Parathyroid adenoma (tissue), 2 donors: ENCODE results near the gene EIF5A2.
"Not testable (repeated sequence)": the region's sequence is repeated elsewhere in the genome, so short reads cannot be mapped to it uniquely, and the experiment has no call there.

Source experiments
- H2AFZ ChIP-seq: fragments of 300-600 bp; sonication (generic); one replicate; pipeline ENCODE4 v1.7.0; 2017; ENCODE audit warnings: antibody characterized with exemption, mild to moderate bottlenecking
- H3K27ac ChIP-seq: fragments of 300-600 bp; sonication (generic); one replicate; pipeline ENCODE4 v1.7.0; 2017
- H3K27me3 ChIP-seq: fragments of 300-600 bp; sonication (generic); one replicate; pipeline ENCODE4 v1.7.0; 2017; ENCODE audit warnings: low read length; ENCODE audit not compliant: control insufficient read depth, insufficient read depth
- H3K36me3 ChIP-seq: fragments of 300-600 bp; sonication (generic); one replicate; pipeline ENCODE4 v1.7.0; 2017; ENCODE audit warnings: low read length; ENCODE audit not compliant: control insufficient read depth, insufficient read depth
- H3K4me1 ChIP-seq: fragments of 300-600 bp; sonication (generic); one replicate; pipeline ENCODE4 v1.7.0; 2017; ENCODE audit warnings: control low read depth
- H3K4me2 ChIP-seq: fragments of 300-600 bp; sonication (generic); one replicate; pipeline ENCODE4 v1.7.0; 2017; ENCODE audit warnings: low read length
- H3K4me3 ChIP-seq: fragments of 300-600 bp; sonication (generic); one replicate; pipeline ENCODE4 v1.7.0; 2017; ENCODE audit warnings: low read depth, low read length
- H3K79me2 ChIP-seq: fragments of 300-600 bp; sonication (generic); one replicate; pipeline ENCODE4 v1.7.0; 2017; ENCODE audit warnings: control low read depth
- H3K9ac ChIP-seq: fragments of 300-600 bp; sonication (generic); one replicate; pipeline ENCODE4 v1.7.0; 2017; ENCODE audit warnings: mild to moderate bottlenecking
- H3K9me3 ChIP-seq: fragments of 300-600 bp; sonication (generic); one replicate; pipeline ENCODE4 v1.7.0; 2017; ENCODE audit warnings: low read length; ENCODE audit not compliant: control insufficient read depth
- TF ChIP-seq, protein P1 (sequence below): fragments of 300-600 bp; sonication (generic); IDR thresholded peaks from one replicate; pipeline ENCODE4 v1.7.0; 2017; ENCODE audit warnings: antibody characterized with exemption, mild to moderate bottlenecking
- donor health status: primary hyperparathyroidism.

Gene EIF5A2

DNA sequence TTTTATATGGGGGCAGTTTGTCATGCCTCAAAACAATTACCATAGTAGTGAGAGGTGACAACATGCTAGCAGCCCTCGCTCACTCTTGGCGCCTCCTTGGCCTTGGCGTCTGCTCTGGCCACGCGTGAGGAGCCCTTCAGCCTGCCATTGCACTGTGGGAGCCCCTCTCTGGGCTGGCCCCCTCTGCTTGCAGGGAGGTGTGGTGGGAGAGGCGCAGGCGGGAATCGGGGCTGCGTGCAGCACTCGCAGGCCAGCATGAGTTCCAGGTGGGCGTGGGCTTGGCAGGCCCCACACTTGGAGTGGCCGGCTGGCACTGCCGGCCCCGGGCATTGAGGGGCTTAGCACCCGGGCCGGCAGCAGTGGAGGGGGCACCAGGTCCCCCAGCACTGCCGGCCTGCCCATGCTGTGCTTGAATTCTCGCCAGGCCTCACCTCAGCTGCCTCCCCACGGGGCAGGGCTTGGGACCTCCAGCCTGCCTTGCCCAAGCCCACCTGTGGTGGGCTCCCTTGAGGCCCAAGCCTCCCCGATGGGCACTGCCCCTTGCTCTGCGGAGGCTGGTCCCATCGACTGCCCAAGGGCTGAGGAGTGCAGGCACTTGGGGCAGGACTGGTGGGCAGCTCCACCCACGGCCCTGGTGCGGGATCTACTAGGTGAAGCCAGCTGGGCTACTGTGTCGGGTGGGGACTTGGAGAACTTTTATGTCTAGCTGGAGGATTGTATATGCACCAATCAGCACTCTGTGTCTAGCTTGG is 38.8 kb upstream of the EIF5A2 start:
- TF ChIP-seq, protein P1, sequence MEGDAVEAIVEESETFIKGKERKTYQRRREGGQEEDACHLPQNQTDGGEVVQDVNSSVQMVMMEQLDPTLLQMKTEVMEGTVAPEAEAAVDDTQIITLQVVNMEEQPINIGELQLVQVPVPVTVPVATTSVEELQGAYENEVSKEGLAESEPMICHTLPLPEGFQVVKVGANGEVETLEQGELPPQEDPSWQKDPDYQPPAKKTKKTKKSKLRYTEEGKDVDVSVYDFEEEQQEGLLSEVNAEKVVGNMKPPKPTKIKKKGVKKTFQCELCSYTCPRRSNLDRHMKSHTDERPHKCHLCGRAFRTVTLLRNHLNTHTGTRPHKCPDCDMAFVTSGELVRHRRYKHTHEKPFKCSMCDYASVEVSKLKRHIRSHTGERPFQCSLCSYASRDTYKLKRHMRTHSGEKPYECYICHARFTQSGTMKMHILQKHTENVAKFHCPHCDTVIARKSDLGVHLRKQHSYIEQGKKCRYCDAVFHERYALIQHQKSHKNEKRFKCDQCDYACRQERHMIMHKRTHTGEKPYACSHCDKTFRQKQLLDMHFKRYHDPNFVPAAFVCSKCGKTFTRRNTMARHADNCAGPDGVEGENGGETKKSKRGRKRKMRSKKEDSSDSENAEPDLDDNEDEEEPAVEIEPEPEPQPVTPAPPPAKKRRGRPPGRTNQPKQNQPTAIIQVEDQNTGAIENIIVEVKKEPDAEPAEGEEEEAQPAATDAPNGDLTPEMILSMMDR, result no peak
- no peaks in the 10 kb centered on the region for H3K79me2 ChIP-seq
- H3K27me3 ChIP-seq, result no peaks in the 10 kb centered on the region
- no peaks in the 10 kb centered on the region for H3K9me3 ChIP-seq
- H3K36me3 ChIP-seq, result no peaks in the 10 kb centered on the region
- H3K4me2 ChIP-seq, result no peak overlapping the region
- no peak overlapping the region for H2AFZ ChIP-seq
- no peak overlapping the region for H3K9ac ChIP-seq
- no peak overlapping the region for H3K4me3 ChIP-seq
- no peaks in the 10 kb centered on the region for H3K4me1 ChIP-seq
- no peak overlapping the region for H3K27ac ChIP-seq

DNA sequence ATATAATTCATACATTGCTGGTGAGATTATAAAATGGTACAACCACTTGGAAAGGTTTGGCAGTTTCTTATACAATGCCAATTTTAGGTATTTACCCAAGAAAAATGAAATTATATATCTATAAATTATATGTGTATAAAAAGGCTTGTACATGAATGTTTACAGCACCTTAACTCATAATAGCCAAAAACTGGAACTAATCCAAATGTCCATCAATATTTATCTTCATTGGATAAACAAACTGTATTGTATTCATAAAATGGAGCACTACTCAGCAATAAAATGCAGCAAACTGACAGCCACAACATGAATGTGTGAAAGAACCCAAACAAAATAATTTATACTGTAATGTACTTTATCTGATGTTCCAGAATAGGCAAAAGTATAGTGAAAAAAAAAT is 33.6 kb upstream of the EIF5A2 start:
- H3K4me2 ChIP-seq, result no peak overlapping the region
- H3K4me1 ChIP-seq, result no peaks in the 10 kb centered on the region
- no peak overlapping the region for H3K9ac ChIP-seq
- TF ChIP-seq, protein P1, result no peak
- no peak overlapping the region for H3K4me3 ChIP-seq
- no peak overlapping the region for H2AFZ ChIP-seq
- no peaks in the 10 kb centered on the region for H3K36me3 ChIP-seq
- H3K27me3 ChIP-seq, result no peaks in the 10 kb centered on the region
- no peaks in the 10 kb centered on the region for H3K79me2 ChIP-seq
- H3K27ac ChIP-seq, result no peak overlapping the region
- no peaks in the 10 kb centered on the region for H3K9me3 ChIP-seq

DNA sequence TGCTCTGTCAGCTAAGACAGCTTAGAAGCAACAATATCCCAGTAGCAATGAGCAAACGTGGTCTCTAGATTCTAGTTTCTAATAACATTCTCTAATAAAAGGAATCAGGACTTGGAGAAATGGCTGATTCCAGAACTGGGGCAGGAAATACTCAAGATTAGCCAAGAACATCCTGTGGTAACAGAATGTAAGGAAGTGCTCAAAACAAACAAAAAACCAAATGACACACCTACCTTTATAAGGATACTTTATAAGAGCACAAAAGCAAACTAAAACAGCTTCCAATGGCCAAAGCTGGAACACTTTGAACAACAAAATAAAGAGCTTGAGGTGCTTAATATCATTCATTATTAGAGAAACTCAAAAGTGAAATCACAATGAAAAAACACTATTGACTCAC is 33.1 kb upstream of the EIF5A2 start:
- TF ChIP-seq, protein P1, result no peak
- no peak overlapping the region for H3K27ac ChIP-seq
- H3K9me3 ChIP-seq, result no peaks in the 10 kb centered on the region
- H3K4me1 ChIP-seq, result no peaks in the 10 kb centered on the region
- no peak overlapping the region for H3K4me2 ChIP-seq
- no peak overlapping the region for H3K4me3 ChIP-seq
- no peak overlapping the region for H3K9ac ChIP-seq
- no peaks in the 10 kb centered on the region for H3K79me2 ChIP-seq
- no peak overlapping the region for H2AFZ ChIP-seq
- H3K27me3 ChIP-seq, result no peaks in the 10 kb centered on the region
- H3K36me3 ChIP-seq, result no peaks in the 10 kb centered on the region

DNA sequence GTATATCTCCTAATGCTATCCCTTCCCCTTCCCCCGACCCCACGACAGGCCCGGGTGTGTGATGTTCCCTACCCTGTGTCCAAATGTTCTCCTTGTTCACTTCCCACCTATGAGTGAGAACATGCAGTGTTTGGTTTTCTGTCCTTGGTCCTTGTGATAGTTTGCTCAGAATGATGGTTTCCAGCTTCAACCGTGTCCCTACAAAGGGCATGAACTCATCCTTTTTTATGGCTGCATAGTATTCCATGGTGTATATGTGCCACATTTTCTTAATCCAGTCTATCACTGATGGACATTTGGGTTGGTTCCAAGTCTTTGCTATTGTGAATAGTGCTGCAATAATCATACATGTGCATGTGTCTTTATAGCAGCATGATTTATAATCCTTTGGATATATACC is 24.6 kb upstream of the EIF5A2 start:
- H3K4me2 ChIP-seq, H3K27ac ChIP-seq, H3K4me1 ChIP-seq, H3K27me3 ChIP-seq, H3K9me3 ChIP-seq, H3K79me2 ChIP-seq, H2AFZ ChIP-seq, H3K9ac ChIP-seq, H3K4me3 ChIP-seq, H3K36me3 ChIP-seq: not testable (repeated sequence)

DNA sequence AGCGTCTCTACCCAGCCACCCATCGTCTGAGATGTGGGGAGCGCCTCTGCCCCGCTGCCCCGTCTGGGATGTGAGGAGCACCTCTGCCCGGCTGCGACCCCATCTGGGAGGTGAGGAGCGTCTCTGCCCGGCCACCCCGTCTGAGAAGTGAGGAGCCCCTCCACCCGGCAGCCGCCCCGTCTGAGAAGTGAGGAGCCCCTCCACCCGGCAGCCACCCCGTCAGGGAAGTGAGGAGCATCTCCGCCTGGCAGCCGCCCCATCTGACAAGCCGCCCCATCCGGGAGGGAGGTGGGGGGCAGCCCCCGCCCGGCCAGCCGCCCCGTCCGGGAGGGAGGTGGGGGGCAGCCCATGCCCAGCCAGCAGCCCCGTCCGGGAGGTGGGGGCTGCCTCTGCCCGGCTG is 15.1 kb upstream of the EIF5A2 start:
- H3K27ac ChIP-seq, H3K9ac ChIP-seq: not testable (repeated sequence)

DNA sequence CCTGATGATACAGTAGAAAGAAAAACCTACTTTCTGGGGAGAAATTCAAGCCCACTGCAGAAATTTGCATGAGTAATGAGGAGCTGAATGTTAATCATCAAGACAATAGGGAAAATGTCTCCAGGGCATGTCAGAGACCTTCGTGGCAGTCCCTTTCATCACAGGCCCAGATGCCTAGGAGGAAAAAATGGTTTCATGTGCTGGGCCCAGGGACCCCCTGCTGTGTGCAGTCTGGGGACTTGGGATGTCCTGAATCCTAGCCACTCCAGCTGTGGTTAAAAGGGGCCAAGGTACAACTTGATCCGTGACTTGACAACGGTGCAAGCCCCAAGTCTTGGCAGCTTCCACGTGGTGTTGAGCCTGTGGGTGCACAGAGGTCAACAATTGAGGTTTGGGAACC is 10.3 kb upstream of the EIF5A2 start:
- H3K4me3 ChIP-seq, result no peak overlapping the region
- no peak overlapping the region for H3K4me2 ChIP-seq
- no peaks in the 10 kb centered on the region for H3K36me3 ChIP-seq
- no peaks in the 10 kb centered on the region for H3K27me3 ChIP-seq
- no peak overlapping the region for H2AFZ ChIP-seq
- no peaks in the 10 kb centered on the region for H3K4me1 ChIP-seq
- H3K9me3 ChIP-seq, result no peaks in the 10 kb centered on the region
- H3K79me2 ChIP-seq, result no peaks in the 10 kb centered on the region
- TF ChIP-seq, protein P1, result no peak
- H3K27ac ChIP-seq, result no peak overlapping the region
- H3K9ac ChIP-seq, result no peak overlapping the region

More for the DNA sequence above, 15.1 kb upstream of the EIF5A2 start:
- H2AFZ ChIP-seq, H3K79me2 ChIP-seq, H3K9me3 ChIP-seq, H3K4me3 ChIP-seq, H3K36me3 ChIP-seq, H3K4me1 ChIP-seq, H3K4me2 ChIP-seq, H3K27me3 ChIP-seq: not testable (repeated sequence)
